NCI-H1048 (cell line): ENCODE results near the gene KANSL1.

Experiments used
- DNase-seq: peaks from one replicate; lab custom pipeline; 2025; lab: John Stamatoyannopoulos, UW

Gene KANSL1

DNA sequence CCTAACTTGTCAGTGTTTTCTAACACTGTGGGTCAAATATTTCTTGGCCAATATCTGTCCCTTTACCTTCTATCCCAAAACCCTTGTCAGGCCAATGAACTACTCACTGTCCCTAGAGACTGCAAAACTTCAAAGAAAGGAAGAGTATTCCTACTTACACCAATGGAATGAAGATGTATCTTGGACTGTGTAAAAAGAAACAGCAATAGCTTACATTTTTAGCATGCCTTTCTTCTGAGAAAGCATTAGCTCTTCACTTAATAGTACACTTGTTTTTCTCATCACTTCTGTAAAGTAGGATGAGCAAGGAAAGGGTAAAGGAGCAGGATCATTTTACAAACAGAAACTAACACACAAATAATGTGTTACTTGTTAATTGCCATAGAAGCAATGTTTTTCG is 120.2 kb downstream of the KANSL1 start:
- no peak for DNase-seq

DNA sequence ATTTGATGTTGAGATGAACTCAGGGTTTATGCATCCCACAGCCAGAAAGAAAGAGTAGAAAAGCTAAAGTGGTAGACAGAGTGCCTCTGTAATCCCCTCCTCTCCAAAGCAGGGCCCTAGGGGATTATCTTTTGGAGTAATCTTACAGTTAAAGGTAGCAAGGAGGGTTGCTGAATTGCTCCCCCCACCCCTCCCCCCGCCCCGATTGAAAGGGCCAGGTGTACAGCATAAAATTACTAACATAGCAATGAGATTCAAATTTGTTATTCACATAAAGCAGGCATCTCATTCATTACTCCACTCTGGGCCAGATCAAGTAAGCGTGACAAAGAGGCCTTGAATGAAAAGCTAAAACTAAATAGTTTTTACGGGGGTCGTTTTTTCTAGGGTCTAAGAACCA is 121.4 kb downstream of the KANSL1 start:
- DNase-seq, result no peak

DNA sequence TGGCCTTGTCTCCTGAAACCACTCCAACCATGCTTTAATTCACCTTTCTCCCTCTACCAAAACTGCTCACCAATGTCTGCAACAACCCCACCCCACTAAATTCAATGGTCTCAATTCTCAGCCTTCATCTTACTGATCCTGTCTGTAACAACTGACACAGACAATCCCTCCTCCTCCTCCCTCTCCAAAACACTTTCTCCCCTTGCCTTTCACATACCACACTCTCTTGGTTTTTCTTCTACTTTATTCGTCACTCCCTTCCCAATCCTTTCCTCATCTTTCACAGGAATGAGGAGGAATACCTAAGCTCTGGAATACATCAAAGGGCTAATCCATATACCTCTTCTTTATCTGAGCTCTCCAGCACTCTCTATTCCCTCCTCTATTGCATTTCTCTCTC is 128.8 kb downstream of the KANSL1 start:
- no peak for DNase-seq

DNA sequence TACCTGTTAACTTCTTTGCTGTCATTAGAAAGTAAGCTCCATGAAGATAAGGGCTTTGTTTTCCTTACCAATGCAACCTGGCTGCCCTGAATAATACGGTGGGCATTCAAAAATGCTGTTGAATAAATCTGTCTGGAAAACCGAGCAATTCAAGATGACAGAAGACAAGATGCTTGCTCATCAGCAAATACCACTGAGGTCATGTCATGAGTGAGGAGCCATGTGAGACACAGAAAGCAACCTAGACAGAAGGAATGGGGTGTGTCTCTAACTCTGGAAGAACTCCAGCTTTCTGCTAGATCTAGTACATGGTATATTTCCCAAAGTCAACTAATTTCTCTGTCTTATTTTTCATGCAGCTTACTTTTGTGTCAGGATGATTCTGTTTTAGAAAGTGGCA is 130.0 kb downstream of the KANSL1 start:
- DNase-seq, result no peak

DNA sequence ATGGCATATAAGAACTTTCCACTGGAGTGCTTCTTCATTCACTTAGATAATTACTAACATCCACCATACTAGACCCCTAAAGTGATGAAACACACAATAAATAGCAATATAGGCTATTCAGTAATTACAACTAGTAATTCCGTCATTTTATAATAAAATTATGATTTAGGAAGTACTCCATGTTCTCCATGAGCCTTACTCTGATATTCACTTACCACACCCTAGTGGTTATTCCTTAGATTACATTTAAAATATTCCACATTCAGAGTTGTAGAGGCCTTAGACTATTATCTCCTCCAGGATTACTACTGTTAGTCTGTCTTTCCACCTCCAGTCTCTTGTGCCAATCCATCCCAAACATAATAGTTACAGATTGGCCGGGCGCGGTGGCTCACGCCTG is 131.8 kb downstream of the KANSL1 start:
- DNase-seq, result no peak

DNA sequence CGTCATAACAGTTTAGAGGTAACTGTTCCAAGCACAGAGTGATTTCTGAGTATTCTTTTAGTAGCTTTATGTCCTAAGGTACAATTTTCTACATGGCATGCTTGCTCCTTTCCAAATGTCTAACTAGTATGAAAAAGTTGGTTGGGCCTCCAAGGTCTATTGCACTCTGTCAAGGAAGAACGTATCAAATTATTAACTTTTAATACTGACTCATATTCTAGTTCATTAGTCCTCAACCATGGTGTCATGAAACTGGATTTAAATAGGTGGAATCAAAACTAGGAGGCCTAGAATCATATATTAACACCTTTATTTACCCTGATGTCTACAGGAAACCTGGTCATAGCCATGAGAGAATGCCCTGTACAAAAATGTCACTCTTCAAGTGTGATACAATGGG is 132.8 kb downstream of the KANSL1 start:
- DNase-seq, result no peak

DNA sequence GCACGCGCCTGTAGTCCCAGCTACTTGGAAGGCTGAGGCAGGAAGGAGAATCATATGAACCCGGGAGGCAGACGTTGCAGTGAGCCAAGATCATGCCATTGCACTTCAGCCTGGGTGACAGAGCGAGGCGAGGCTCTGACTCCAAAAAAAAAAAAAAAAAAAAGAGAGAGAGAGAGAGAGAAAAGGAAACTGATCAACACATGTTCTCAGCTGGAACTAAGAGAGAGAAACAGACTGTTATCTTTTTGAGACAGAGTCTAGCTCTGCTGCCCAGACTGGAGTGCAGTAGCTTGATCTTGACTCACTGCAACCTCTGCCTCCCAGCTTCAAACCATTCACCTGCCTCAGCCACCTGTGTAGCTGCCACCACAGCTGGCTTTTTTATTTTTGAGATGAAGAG is 133.7 kb downstream of the KANSL1 start:
- no peak for DNase-seq

DNA sequence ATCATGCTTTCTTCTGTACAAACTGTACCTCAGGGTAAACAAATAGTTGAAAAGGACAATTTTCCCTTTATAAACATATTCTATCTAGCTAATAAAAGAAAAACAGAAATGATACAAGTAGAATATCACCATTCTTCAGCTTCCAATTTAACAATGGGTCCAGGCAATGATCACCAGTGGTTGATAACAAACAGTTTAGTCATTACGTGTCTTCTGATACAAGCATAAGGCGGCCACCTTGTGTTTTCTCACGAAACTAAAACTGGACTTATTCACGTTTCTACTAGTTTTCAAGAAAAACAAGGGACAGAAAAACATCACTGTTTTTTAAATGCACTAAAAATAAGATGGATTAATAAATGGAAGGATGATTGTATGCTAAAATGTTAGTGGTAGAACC is 135.9 kb downstream of the KANSL1 start:
- DNase-seq, result no peak

DNA sequence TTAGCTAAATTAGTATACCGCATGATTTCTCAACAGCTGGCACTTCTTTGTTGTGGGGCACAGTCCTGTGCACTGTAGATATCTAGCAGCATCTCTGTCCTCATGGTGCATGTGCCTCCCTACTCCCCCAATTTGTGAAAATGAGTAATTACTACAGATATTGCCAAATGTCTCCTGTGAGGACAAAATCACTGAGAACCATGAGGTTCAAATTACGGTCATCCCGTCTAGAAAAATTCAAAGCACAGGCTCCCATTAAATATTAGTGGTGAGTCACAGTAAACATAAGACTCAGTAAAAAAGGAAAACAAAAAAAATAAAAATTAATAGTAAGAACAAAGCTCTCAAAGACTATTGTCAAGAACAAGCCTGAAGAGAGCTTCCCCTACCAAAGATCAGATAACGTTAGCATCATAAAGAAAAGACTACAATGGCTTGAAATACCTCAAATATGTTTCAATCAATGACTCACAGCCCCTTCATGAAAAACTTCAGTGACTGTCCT is 136.4 kb downstream of the KANSL1 start:
- no peak for DNase-seq

DNA sequence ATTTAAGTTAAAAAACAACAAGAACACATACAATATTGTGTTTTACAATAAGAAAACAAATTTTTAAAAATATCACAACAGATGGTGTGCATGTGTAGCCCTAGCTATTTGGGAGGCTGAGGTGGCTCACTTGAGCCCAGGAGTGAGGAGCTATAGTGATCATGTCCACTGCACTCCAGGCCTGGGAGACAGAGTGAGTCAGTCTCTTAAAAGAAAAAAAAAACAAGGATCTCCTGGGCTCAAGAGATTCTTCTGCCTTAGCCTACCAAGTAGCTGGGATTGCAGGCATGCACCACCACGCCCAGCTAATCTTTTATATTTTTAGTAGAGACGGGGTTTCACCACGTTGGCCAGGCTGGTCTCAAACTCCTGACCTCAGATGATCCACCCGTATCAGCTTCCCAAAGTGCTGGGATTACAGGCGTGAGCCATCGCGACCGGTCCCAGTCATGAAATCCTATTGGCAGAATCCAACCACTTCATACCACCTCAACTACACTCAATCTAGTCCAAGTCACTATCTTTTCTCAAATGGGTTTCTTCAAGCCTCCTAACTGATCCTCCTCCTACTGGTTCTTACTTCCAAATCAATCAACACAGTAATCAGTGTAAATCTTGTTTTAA is 139.2 kb downstream of the KANSL1 start:
- DNase-seq, result no peak

DNA sequence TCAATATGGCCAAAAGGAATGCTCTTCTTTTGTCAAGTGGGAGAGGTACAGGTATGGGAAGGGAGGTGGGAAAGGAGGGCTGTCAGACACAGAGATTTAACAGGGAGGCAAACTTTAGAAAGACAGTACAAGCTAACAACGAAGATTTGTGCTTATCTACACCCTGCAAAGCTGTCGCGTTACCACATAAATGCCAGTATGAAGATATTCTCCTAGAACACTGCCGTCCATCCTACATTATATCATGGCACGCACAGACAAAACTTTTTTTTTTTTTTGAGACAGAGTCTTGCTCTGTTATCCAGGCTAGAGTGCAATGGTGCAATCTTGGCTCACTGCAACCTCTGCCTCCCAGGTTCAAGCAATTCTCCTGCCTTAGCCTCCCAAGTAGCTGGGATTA is 143.6 kb downstream of the KANSL1 start:
- no peak for DNase-seq

DNA sequence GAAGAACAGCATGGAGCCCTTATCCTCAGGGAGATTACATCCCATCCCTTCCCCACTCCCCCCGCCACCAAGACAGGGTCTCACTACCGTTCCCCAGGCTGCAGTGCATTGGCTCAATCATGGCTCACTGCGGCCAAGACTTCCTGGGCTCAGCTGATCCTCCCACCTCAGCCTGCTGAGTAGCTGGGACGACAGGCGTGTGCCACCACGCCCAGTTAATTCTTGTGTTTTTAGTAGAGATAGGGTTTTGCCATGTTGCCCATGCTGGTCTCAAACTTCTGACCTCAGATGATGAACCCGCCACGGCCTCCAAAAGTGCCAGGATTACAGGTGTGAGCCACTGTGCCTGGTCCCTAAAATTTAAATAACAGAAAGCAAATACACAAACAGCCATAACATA is 145.4 kb downstream of the KANSL1 start:
- DNase-seq, result no peak

DNA sequence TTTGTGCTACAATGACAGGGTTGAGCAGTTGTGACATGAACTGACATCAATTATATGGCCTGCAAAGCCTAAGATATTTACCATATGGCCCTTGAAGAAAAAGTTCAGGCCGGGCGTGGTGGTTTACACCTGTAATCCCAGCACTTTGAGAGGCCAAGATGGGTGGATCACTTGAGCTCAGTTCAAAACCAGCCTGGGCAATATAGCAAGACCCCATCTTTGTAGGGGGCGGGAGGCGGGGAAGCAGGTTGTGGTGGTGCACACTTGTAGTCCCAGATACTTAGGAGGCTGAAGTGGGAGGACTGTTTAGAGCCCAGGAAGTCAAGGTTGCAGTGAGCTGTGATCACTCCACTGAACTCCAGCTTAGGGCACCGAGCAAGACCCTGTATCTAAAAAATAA is 145.8 kb downstream of the KANSL1 start:
- no peak for DNase-seq

DNA sequence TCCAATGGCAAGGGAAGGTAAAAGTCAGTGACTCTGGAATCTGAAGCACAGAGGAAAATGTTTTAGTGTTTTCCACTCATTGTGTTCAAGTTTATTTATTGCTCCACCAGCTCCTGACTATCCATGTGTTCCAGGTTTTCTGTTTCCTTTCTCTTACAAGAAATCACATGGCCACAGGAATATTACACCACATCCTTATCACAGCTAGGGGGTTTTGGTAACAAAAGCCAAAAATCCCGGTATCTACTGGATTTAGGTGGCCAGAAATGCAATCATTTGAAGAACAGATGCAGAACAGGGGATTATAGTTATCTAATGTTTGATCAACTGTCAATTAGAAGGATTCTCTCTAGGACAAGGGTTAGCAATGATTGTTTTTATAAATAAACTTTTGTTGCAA is 146.3 kb downstream of the KANSL1 start:
- DNase-seq, result no peak

DNA sequence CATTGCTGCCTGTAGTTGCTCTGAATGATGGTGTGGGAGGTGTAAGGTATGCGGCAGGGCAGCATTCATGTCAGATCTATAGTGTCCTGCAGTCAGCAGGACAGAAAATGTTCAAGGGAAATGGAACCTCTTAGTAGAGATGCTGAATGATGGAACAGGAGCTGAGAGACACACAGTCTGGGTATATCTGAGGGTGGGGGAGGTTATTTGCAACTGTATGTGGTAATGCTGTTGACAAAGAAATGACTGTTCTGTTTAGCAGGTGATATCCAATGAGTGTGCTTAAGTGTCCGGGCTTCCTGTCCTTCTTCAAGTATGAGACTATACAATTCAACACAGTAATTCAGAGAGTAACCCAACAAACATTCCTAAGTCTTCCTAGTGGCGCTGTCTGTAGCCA is 147.6 kb downstream of the KANSL1 start:
- DNase-seq, result no peak

DNA sequence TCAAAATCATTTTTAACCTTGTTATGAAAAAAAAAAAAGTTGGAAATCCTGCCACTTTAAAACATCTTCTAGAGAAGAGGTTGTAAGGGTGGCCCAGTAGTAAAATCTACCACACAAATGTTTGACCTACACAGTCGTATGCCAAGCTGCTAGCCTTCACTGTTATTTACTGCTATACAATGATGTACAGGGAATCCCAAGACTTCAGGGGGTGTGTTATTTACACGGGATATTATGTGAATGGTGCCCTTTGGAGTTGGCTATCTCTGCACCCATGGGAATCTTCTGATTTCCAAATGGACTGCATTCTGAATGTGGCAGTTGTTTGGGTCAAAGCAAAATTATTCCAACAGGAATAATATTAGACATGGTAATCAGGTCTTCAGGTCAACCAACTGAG is 148.2 kb downstream of the KANSL1 start:
- no peak for DNase-seq

DNA sequence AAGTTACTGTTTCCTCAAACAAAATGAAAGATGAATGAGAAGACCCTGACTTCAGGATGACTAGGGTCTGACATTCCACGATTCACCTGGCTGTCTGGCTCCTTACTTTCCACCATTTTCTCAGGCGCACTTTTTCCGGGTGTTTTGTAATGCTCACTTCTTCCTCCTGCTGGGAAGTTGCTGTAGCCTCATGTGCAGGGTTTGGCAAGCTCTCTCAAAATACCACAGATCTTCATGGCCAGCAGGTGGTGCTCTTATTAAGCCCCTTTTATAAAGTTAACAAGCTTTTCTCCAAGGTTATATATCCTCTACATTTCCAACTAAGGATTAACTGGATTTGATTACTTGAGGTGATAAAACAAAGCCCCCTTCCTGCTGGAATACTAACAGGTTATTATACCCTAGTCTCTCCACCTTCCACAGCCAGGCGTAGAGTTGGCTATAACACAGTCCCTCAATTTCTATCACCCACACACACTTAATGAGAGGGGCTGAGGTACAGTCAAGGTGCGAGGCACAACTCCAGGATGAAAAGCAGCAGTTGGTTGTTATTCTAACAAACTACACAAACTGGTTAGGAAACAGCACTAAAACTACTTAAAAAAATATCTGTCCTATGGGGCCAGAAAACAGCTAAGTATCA is 148.8 kb downstream of the KANSL1 start:
- peak; percentile 41 for DNase-seq

DNA sequence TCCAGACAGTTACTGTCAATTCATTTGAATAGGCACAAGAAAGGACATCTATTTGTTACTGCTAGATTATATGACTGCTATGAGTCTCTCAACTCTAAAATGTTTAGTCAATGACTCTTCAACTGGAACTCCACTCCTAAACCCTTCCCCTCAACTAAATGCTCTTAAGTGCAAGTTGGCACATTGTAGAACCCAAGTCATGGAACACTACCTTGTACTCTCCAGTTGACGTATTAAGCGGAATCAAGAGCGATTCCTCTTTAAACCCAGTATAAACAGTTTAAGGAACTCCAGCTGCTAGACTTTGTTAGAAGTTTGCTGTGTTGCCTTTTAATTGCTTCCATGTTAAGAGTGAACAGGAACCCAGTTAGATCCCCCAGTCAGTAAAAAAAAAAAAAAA is 149.6 kb downstream of the KANSL1 start:
- DNase-seq, result no peak

DNA sequence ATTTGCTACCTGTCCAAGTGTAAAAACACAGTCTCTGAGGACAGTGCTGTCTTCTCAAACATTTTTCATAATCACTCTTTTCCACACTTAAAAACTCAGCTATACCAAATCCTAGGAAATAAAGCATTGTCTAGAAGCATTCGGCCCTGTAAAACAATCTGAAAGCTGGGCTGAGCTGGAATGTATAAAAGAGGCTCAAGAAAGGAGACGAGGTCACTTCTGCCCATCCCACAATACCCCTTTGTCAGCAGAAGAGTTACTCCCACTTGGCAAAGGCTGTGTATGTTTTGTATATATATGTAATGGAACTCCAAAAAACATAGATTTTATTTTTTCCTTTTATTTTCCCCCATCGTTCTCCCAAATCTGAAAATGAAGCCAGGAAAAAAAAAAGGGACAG is 150.3 kb downstream of the KANSL1 start:
- DNase-seq, result no peak

DNA sequence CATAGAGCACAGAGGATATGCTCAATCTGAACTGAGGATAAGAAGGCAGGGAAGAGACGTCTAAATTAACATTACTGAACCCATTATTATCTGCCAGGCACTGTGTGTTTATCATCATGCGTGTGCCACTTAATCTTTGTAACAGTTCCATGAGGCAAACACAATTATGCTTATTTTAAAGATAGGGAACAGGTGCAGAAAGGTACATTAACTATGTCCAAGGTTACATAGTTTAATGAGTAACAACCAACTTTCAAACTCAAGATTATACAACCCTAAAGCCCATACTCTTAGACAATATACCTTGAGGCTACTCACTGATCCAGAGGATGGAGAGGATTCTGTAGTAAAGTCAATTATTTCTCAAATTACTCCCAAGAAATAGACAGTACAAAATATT is 151.0 kb downstream of the KANSL1 start:
- DNase-seq, result no peak

DNA sequence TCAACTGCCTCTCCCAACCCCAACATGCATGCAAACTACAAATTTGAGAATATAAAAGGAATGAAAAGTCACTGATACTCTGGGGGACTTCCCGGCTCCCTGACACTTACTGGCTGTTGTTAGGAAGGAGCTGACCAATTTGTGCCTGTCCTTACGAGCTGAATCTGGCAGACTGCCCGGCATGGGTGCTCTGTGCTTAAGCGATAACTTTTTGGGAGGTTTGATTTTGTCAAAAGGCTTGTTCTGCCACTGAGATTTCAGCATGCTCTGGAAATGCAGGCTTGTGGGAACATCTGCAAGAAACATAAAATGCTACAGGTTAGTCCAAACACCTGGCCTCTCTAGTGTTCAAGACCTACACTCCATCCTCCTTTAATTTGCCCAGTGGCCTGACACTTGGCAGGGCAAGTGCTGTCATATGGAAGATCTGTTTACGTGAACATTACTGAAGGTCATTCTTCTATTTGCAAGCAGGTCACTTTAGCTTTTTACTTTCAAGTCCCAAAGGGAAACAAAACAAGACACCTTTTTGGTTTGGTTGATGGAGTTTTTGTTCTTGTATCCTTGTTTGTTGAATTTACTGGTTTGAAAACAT is 153.5 kb downstream of the KANSL1 start:
- DNase-seq, result no peak

DNA sequence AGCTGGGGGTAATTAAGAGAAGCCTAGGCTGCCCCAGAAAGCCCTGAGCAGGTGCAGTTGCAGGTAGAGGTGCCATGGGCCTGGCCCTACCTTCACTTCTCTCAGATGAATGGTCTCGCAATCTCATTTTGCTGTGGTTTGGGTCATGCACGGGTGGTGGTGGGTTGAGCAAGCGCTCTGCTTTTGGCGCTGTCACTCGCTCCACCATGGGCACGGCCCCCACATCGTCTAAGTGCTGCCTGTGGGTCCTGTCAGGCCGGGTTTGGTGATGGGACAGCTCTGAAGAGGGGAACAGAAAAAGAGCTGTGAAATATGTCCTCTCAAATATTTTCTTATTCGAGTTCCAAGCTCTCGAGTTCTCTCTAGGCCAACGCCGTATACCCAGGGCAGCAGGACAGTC is 154.3 kb downstream of the KANSL1 start:
- no peak for DNase-seq

DNA sequence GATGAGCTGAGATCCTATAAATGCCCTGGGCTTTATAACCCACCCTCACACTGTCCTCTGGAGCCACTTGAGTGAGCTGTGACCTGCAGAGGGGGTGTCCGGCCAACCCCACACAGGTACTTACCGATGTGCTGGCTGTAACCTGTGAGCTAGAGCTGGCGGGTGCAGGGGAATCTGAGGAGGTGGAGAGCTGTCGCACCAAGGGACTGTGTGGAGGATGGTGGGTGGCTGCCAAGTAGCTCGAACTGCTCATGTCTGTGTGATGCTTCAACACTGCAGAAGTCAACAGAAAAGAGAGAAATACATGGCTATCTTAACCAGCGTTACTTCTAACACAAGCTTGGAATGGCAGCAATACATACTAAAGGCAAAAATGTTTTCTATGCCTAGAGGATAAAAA is 154.8 kb downstream of the KANSL1 start:
- DNase-seq, result no peak
